Measurements from ENCODE around the gene CDK16.

CDK16 gene

GRCh38 chrX:47179221-47179927, 39.1 kb upstream of the CDK16 start:
- no peak overlapping the region for H3K4me3 ChIP-seq (ENCODE audit: low read depth, low read length)
- TF ChIP-seq, protein P1, sequence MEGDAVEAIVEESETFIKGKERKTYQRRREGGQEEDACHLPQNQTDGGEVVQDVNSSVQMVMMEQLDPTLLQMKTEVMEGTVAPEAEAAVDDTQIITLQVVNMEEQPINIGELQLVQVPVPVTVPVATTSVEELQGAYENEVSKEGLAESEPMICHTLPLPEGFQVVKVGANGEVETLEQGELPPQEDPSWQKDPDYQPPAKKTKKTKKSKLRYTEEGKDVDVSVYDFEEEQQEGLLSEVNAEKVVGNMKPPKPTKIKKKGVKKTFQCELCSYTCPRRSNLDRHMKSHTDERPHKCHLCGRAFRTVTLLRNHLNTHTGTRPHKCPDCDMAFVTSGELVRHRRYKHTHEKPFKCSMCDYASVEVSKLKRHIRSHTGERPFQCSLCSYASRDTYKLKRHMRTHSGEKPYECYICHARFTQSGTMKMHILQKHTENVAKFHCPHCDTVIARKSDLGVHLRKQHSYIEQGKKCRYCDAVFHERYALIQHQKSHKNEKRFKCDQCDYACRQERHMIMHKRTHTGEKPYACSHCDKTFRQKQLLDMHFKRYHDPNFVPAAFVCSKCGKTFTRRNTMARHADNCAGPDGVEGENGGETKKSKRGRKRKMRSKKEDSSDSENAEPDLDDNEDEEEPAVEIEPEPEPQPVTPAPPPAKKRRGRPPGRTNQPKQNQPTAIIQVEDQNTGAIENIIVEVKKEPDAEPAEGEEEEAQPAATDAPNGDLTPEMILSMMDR (IDR thresholded peaks at IDR 0.05; ENCODE audit: low read depth, low read length) = no peak

GRCh38 chrX:47179928-47180255, 38.6 kb upstream of the CDK16 start:
- TF ChIP-seq, protein P1 (IDR thresholded peaks at IDR 0.05; ENCODE audit: low read depth, low read length) = no peak
- no peak overlapping the region for H3K4me3 ChIP-seq (ENCODE audit: low read depth, low read length)

DNA sequence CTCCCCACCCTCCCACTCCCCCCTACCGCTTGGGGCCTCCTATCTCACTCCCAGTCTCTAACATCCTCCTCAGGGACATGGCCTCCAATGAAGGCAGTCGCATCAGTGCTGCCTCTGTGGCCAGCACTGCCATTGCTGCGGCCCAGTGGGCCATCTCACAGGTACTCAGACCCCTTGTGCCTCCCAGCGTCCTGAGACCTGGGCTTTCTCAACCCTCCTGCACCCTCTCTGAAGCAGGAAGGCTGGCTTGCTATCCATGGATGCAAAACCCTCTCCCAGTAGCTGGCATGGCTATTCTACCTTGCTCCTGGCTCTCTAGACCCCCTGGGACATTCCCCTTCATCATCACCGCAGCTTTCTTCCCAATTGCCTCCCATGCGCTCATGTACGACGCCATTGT, 38.1 kb upstream of the CDK16 start:
- TF ChIP-seq, protein P1 (IDR thresholded peaks at IDR 0.05; ENCODE audit: low read depth, low read length) = no peak
- H3K4me3 ChIP-seq (ENCODE audit: low read depth, low read length) = no peak overlapping the region

- no peak overlapping the region for H3K4me3 ChIP-seq (ENCODE audit: low read depth, low read length)
- TF ChIP-seq, protein P1 (IDR thresholded peaks at IDR 0.05; ENCODE audit: low read depth, low read length) = no peak
Observed at GRCh38 chrX:47181301-47181700, 37.2 kb upstream of the CDK16 start.

- no peak overlapping the region for H3K4me3 ChIP-seq (ENCODE audit: low read depth, low read length)
- TF ChIP-seq, protein P1 (IDR thresholded peaks at IDR 0.05; ENCODE audit: low read depth, low read length) = no peak
Observed at GRCh38 chrX:47182106-47182700, 36.3 kb upstream of the CDK16 start.

- TF ChIP-seq, protein P1 (IDR thresholded peaks at IDR 0.05; ENCODE audit: low read depth, low read length) = no peak
- H3K4me3 ChIP-seq (ENCODE audit: low read depth, low read length) = no peak overlapping the region
Observed at GRCh38 chrX:47184486-47184885, 34.0 kb upstream of the CDK16 start.

DNA sequence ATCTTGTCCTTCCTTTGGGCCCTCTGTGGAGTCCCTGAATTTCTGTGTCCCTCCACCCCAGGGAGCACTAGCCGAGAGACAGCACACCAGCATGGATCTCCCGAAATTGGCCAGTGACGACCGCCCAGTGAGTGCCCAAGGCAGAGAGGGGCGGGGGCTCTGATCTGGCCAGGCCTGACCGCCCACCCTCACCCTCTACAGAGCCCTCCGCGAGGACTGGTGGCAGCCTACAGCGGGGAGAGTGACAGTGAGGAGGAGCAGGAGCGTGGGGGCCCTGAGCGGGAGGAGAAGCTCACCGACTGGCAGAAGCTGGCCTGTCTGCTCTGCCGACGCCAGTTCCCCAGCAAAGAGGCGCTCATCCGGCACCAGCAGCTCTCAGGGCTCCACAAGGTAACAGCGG, 33.2 kb upstream of the CDK16 start:
- TF ChIP-seq, protein P1 (IDR thresholded peaks at IDR 0.05; ENCODE audit: low read depth, low read length) = no peak
- no peak overlapping the region for H3K4me3 ChIP-seq (ENCODE audit: low read depth, low read length)
